Measurements from ENCODE around the gene TSSK1B.

DNA sequence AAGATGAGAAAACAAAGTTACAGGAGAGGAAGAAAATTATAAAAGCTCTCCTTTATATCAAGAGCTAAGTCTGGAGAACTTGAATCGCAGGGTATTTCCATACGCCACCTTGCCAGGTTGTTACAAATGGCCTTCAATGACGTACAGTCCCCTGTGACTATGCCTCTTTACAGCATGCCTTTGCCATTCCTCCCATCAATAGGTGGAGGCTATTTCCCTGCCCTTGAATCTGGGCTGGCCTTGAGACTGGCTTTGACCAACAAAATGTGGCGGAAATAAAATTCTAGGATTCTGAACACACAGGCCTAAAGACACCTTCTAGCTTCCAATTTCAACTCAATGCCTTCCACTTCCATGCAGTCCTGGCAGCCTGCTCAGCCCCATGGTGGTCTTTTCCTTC, 45.7 kb downstream of the TSSK1B start:
- TF ChIP-seq, protein P1, sequence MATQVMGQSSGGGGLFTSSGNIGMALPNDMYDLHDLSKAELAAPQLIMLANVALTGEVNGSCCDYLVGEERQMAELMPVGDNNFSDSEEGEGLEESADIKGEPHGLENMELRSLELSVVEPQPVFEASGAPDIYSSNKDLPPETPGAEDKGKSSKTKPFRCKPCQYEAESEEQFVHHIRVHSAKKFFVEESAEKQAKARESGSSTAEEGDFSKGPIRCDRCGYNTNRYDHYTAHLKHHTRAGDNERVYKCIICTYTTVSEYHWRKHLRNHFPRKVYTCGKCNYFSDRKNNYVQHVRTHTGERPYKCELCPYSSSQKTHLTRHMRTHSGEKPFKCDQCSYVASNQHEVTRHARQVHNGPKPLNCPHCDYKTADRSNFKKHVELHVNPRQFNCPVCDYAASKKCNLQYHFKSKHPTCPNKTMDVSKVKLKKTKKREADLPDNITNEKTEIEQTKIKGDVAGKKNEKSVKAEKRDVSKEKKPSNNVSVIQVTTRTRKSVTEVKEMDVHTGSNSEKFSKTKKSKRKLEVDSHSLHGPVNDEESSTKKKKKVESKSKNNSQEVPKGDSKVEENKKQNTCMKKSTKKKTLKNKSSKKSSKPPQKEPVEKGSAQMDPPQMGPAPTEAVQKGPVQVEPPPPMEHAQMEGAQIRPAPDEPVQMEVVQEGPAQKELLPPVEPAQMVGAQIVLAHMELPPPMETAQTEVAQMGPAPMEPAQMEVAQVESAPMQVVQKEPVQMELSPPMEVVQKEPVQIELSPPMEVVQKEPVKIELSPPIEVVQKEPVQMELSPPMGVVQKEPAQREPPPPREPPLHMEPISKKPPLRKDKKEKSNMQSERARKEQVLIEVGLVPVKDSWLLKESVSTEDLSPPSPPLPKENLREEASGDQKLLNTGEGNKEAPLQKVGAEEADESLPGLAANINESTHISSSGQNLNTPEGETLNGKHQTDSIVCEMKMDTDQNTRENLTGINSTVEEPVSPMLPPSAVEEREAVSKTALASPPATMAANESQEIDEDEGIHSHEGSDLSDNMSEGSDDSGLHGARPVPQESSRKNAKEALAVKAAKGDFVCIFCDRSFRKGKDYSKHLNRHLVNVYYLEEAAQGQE (IDR thresholded peaks at IDR 0.05; ENCODE audit: insufficient read depth in 1 of 2, low read depth in 2 of 2, low read length in 2 of 2) = no peak
- no peak for TF ChIP-seq POLR2AphosphoS5 (IDR thresholded peaks at IDR 0.05; ENCODE audit: low read depth, low read length)
- no peak for TF ChIP-seq TAF1 (IDR thresholded peaks at IDR 0.05; ENCODE audit: borderline replicate concordance, insufficient read depth, low read length)
- TF ChIP-seq SIN3A (IDR thresholded peaks at IDR 0.05; ENCODE audit: borderline replicate concordance, insufficient read depth, low read length) = no peak
- no peak for TF ChIP-seq FOXP2 (optimal IDR thresholded peaks at IDR 0.05; ENCODE audit: borderline replicate concordance, extremely low read depth, extremely low read length, insufficient read depth)
